Stimulated activated CD8-positive, alpha-beta memory T cell treated with anti-CD3 and anti-CD28 coated beads, Interleukin-12 subunit alpha, Interleukin-12 subunit beta, amount 100 ng/mL, for 1 hour (primary cell): ENCODE data around the gene LPAR1.

Source experiments
- DNase-seq: peaks from one replicate; pipeline ENCODE4 v3.0.0-alpha.2; 2020; ENCODE audit warnings: low read depth

The LPAR1 gene

GRCh38 chr9:111001526-111001925 is 36.7 kb downstream of the LPAR1 start:
- DNase-seq, result no peak

DNA sequence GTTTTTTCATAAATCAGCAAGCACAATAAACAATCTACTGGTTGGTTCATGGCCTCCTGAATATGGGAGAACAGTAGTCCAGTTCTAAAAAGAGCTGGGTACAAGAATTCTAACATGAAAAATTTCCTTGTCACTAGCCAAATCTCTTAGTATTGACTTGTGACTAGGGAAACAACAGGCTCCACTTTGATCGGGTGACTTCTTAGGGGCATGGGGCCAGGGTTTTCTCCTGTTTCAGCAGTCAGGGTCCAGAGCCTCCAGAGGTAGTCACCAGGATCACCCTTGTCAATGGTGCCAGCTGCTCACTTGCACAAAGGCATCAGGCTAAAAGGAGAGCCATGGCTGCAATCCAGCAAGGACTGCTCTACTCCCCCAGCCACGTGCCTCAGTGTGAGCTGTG is 38.1 kb downstream of the LPAR1 start:
- DNase-seq, result no peak

- DNase-seq, result no peak
Observed at GRCh38 chr9:110999379-110999778, 38.9 kb downstream of the LPAR1 start.

GRCh38 chr9:110997847-110998246 is 40.4 kb downstream of the LPAR1 start:
- no peak for DNase-seq

DNA sequence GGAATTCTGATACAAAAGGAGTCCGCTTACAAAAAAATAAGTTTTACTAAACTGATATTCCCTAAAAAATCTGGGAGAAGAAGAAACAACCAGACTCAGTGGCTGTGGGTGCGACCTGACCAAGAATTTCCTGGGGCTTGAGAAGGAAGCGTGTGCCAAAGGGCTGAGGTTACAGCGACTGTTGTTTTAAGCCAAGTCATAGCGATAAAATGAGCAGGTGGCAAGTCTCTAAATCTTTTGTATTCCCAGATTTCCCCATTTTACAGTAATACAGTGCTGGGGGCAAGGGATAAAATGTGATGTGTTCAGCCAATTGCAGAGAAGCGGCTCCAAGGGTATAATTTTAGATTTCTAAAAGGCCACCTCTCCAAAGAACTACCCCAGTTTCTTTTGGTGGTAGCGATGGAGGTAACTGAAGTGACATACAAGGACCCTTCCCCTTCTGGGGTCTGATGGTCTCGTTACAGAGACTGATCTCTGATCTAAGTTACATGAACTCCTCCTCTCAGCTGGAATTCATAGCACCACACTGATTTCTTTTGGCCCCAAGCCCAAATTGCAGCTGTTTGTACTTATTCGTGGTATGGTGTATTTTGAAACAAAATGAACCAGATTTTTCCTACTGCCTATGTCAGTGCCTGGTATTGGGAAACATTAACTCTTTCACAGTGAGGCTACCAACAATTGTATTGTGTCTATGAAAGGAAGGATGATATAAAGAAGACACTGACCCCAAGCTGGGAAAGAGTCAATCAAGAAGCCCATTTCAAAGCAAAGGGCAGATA is 41.6 kb downstream of the LPAR1 start:
- DNase-seq, result no peak

GRCh38 chr9:110995420-110996340 is 42.6 kb downstream of the LPAR1 start:
- no peak for DNase-seq

- DNase-seq, result no peak
Observed at GRCh38 chr9:110994771-110995241, 43.5 kb downstream of the LPAR1 start.

- no peak for DNase-seq
Observed at GRCh38 chr9:110990481-110990880, 47.8 kb downstream of the LPAR1 start.

GRCh38 chr9:110986529-110986928 is 51.7 kb downstream of the LPAR1 start:
- DNase-seq, result no peak

- DNase-seq, result no peak
Observed at GRCh38 chr9:110984890-110985437, 53.3 kb downstream of the LPAR1 start.

DNA sequence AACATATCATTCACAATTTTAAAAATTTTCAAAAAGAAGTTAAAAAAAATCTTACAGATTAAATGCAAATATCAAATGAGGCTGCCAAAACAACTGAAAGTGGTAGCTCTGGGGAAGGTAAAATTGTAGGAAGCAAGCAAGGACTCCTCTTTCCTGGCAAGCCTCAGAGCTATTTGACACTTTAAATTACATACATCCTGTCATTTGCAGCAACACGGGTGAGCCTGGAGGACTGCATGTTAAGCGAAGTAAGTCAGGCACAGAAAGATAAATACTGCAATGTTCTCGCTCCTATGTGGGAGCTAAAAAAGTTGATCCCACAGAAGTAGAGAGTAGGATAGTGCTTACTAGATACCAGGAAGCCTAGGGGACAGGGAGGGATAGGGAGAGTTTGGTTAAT is 58.0 kb downstream of the LPAR1 start:
- DNase-seq, result no peak

GRCh38 chr9:110979636-110980035 is 58.6 kb downstream of the LPAR1 start:
- no peak for DNase-seq

- DNase-seq, result no peak
Observed at GRCh38 chr9:110978516-110978915, 59.8 kb downstream of the LPAR1 start.

DNA sequence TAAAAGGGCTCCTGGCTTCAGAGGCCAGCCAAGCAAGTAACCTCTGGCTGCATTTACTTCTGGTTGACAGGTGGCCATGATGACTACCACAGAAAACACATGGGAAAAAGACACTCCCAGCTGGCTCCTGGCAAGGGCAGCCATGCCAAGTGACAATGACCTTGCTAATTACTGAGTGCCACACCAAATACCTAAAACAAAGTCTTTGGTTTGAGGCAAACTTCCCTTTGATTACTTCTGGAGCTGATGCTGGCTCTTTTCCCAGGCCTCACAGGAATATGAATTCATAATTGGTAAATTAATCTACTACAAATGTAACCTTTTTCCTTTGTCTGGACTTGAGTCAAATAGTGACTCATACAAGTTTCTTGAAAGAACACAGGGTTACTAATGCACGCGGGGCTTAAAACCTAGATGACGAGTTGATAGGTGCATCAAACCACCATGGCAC is 61.0 kb downstream of the LPAR1 start:
- DNase-seq, result no peak

DNA sequence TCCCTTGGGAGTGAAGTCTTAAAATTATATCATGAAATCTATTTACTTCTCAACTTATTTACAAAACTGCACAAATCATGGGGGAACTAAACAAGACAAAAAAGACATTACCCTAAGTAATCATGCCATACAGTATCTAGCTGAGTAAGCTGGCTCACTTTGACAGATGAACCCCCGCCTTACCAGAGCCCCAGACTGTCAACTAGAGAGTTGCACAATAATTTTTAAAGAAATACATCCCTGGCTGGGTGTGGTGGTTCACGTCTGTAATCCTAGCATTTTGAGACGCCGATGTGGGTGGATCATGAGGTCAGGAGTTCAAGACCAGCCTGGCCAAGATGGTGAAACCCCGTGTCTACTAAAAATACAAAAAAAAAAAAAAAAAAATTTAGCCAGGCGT is 62.3 kb downstream of the LPAR1 start:
- DNase-seq, result no peak

DNA sequence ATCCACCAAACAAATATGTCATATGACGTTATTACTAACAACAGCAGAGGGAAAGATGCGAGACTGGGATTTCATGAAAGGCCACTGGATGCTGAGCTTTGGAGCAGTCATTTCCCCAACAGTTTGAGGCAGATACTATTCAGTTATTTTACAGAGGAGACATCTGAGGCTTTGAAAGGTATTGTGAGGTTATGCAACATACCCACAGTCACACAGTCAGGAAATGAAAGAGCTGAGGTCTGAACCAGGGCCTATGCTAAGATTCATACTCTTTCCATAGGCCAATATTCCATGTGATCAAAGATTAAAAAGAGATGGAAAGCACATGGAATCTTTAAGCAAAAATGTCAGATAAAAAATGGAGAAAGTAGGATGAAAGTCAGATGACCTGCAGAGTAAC is 63.0 kb downstream of the LPAR1 start:
- DNase-seq, result no peak

- no peak for DNase-seq
Observed at GRCh38 chr9:110971705-110972104, 66.6 kb downstream of the LPAR1 start.

- DNase-seq, result no peak
Observed at GRCh38 chr9:110971234-110971633, 67.0 kb downstream of the LPAR1 start.

- no peak for DNase-seq
Observed at GRCh38 chr9:110969971-110970386, 68.3 kb downstream of the LPAR1 start.

DNA sequence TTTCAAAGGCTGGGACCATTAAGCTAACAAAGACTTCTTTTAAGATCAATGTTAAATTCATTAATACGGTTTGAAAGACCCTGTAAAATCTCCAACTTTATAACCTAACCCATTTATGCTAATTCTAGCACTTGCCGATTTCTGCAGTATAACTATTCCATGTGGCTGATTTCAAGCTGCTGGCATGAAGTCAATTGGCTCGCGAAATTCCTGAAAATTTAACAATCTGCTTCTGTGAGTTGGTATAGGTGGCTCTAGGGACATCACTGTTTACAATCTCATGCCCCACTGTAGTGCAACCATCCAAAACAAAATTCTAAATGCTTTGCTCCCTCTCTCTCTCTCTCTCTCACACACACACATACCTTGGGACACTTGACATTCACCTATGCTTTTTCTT is 70.2 kb downstream of the LPAR1 start:
- no peak for DNase-seq

- no peak for DNase-seq
Observed at GRCh38 chr9:110967196-110967595, 71.1 kb downstream of the LPAR1 start.

DNA sequence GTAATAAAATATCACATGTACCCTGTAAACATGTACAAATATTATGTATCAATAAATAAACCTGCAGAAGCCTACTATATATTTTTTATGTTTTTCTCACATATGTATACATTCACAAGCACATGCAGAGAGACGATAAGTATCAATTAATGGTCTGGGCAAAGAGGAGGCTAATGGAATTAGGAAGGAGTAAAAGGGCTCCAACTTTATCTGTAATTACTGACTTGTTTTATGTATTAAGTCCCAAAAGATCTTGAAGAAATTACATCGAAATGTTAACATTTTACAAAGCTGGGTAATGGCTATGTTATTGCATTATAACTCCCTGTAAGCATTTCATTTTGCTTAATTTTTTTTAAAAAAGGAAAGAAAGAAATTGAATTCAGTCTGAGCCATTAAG is 78.0 kb downstream of the LPAR1 start:
- DNase-seq, result no peak

- no peak for DNase-seq
Observed at GRCh38 chr9:110958847-110959246, 79.4 kb downstream of the LPAR1 start.
